ENCODE measurements around the gene YPEL2. TPM values are rescaled to one million over a fixed set of nuclear protein-coding genes. Genes with fewer than 3 reads are reported as not detected.
A peak's percentile ranks its signal among the peaks of the same experiment; 100 is the strongest.

The YPEL2 gene
- total RNA-seq, 1 donor from 2014 or later = 21.9 TPM

- Histone ChIP-seq H3K4me3 (ENCODE audit: low read length in 3 of 3) (no peak overlapping the region), H3K4me1 (ENCODE audit: control insufficient read depth in 3 of 3, insufficient read depth in 3 of 3, low read length in 3 of 3) (peaks cover 75 to 79% (median 76%) of the 10 kb centered on the region in 3 donors), H3K9ac (ENCODE audit: low read depth in 1 of 3, low read length in 3 of 3) (no peak overlapping the region), H3K36me3 (ENCODE audit: control insufficient read depth in 3 of 3, insufficient read depth in 3 of 3, low read length in 3 of 3) (peaks cover 12 to 26% (median 24%) of the 10 kb centered on the region in 3 donors), H3K27me3 (ENCODE audit: control insufficient read depth in 3 of 3, insufficient read depth in 3 of 3, low read length in 3 of 3) (no peaks in the 10 kb centered on the region), H3K9me3 (ENCODE audit: control insufficient read depth in 3 of 3, low read length in 3 of 3) (no peaks in the 10 kb centered on the region), H3K27ac (ENCODE audit: low read depth, low read length) (peak overlapping the region; percentile 14)
Measured at GRCh38 chr17:59355030-59355701, 23.7 kb downstream of the YPEL2 start.

GRCh38 chr17:59355702-59356325, 24.4 kb downstream of the YPEL2 start:
- peak overlapping the region; percentile 14 for H3K27ac ChIP-seq (ENCODE audit: low read depth, low read length)
- no peak overlapping the region for H3K9ac ChIP-seq (ENCODE audit: low read depth in 1 of 3, low read length in 3 of 3)
- peaks cover 12 to 26% (median 24%) of the 10 kb centered on the region in 3 donors for H3K36me3 ChIP-seq (ENCODE audit: control insufficient read depth in 3 of 3, insufficient read depth in 3 of 3, low read length in 3 of 3)
- no peaks in the 10 kb centered on the region for H3K9me3 ChIP-seq (ENCODE audit: control insufficient read depth in 3 of 3, low read length in 3 of 3)
- no peak overlapping the region for H3K4me3 ChIP-seq (ENCODE audit: low read length in 3 of 3)
- no peaks in the 10 kb centered on the region for H3K27me3 ChIP-seq (ENCODE audit: control insufficient read depth in 3 of 3, insufficient read depth in 3 of 3, low read length in 3 of 3)
- H3K4me1 ChIP-seq (ENCODE audit: control insufficient read depth in 3 of 3, insufficient read depth in 3 of 3, low read length in 3 of 3) = peaks cover 75 to 78% (median 78%) of the 10 kb centered on the region in 3 donors

- Histone ChIP-seq H3K27ac (ENCODE audit: low read depth, low read length) (no peak overlapping the region), H3K27me3 (ENCODE audit: control insufficient read depth in 3 of 3, insufficient read depth in 3 of 3, low read length in 3 of 3) (no peaks in the 10 kb centered on the region), H3K9ac (ENCODE audit: low read depth in 1 of 3, low read length in 3 of 3) (no peak overlapping the region), H3K4me1 (ENCODE audit: control insufficient read depth in 3 of 3, insufficient read depth in 3 of 3, low read length in 3 of 3) (peaks cover 76 to 79% (median 76%) of the 10 kb centered on the region in 3 donors), H3K4me3 (ENCODE audit: low read length in 3 of 3) (no peak overlapping the region), H3K9me3 (ENCODE audit: control insufficient read depth in 3 of 3, low read length in 3 of 3) (no peaks in the 10 kb centered on the region), H3K36me3 (ENCODE audit: control insufficient read depth in 3 of 3, insufficient read depth in 3 of 3, low read length in 3 of 3) (peaks cover 12 to 26% (median 24%) of the 10 kb centered on the region in 3 donors)
Measured at GRCh38 chr17:59356543-59357218, 25.2 kb downstream of the YPEL2 start.

- peaks cover 76 to 79% (median 76%) of the 10 kb centered on the region in 3 donors for H3K4me1 ChIP-seq (ENCODE audit: control insufficient read depth in 3 of 3, insufficient read depth in 3 of 3, low read length in 3 of 3)
- no peak overlapping the region for H3K27ac ChIP-seq (ENCODE audit: low read depth, low read length)
- no peak overlapping the region for H3K4me3 ChIP-seq (ENCODE audit: low read length in 3 of 3)
- no peaks in the 10 kb centered on the region for H3K27me3 ChIP-seq (ENCODE audit: control insufficient read depth in 3 of 3, insufficient read depth in 3 of 3, low read length in 3 of 3)
- H3K9ac ChIP-seq (ENCODE audit: low read depth in 1 of 3, low read length in 3 of 3) = no peak overlapping the region
- H3K36me3 ChIP-seq (ENCODE audit: control insufficient read depth in 3 of 3, insufficient read depth in 3 of 3, low read length in 3 of 3) = peaks cover 12 to 26% (median 24%) of the 10 kb centered on the region in 3 donors
- no peaks in the 10 kb centered on the region for H3K9me3 ChIP-seq (ENCODE audit: control insufficient read depth in 3 of 3, low read length in 3 of 3)
Measured at GRCh38 chr17:59357219-59357697, 25.8 kb downstream of the YPEL2 start.

GRCh38 chr17:59357929-59358328, 26.5 kb downstream of the YPEL2 start:
- Histone ChIP-seq H3K9ac (ENCODE audit: low read depth in 1 of 3, low read length in 3 of 3) (no peak overlapping the region), H3K27me3 (ENCODE audit: control insufficient read depth in 3 of 3, insufficient read depth in 3 of 3, low read length in 3 of 3) (no peaks in the 10 kb centered on the region), H3K9me3 (ENCODE audit: control insufficient read depth in 3 of 3, low read length in 3 of 3) (no peaks in the 10 kb centered on the region), H3K36me3 (ENCODE audit: control insufficient read depth in 3 of 3, insufficient read depth in 3 of 3, low read length in 3 of 3) (peaks cover 12 to 24% (median 24%) of the 10 kb centered on the region in 3 donors), H3K27ac (ENCODE audit: low read depth, low read length) (no peak overlapping the region), H3K4me1 (ENCODE audit: control insufficient read depth in 3 of 3, insufficient read depth in 3 of 3, low read length in 3 of 3) (peaks cover 75 to 78% (median 76%) of the 10 kb centered on the region in 3 donors), H3K4me3 (ENCODE audit: low read length in 3 of 3) (no peak overlapping the region)

- Histone ChIP-seq H3K27me3 (ENCODE audit: control insufficient read depth in 3 of 3, insufficient read depth in 3 of 3, low read length in 3 of 3) (no peaks in the 10 kb centered on the region), H3K4me3 (ENCODE audit: low read length in 3 of 3) (no peak overlapping the region), H3K9ac (ENCODE audit: low read depth in 1 of 3, low read length in 3 of 3) (no peak overlapping the region), H3K36me3 (ENCODE audit: control insufficient read depth in 3 of 3, insufficient read depth in 3 of 3, low read length in 3 of 3) (peaks cover 0 to 8% (median 7%) of the 10 kb centered on the region in 3 donors), H3K4me1 (ENCODE audit: control insufficient read depth in 3 of 3, insufficient read depth in 3 of 3, low read length in 3 of 3) (peaks cover 73 to 79% (median 74%) of the 10 kb centered on the region in 3 donors), H3K9me3 (ENCODE audit: control insufficient read depth in 3 of 3, low read length in 3 of 3) (no peaks in the 10 kb centered on the region), H3K27ac (ENCODE audit: low read depth, low read length) (peak overlapping the region; percentile 4)
Measured at GRCh38 chr17:59361386-59361785, 29.9 kb downstream of the YPEL2 start.

- Histone ChIP-seq H3K4me3 (ENCODE audit: low read length in 3 of 3) (no peak overlapping the region), H3K27me3 (ENCODE audit: control insufficient read depth in 3 of 3, insufficient read depth in 3 of 3, low read length in 3 of 3) (no peaks in the 10 kb centered on the region), H3K4me1 (ENCODE audit: control insufficient read depth in 3 of 3, insufficient read depth in 3 of 3, low read length in 3 of 3) (peaks cover 73 to 79% (median 76%) of the 10 kb centered on the region in 3 donors), H3K36me3 (ENCODE audit: control insufficient read depth in 3 of 3, insufficient read depth in 3 of 3, low read length in 3 of 3) (peaks cover 0 to 3% (median 0%) of the 10 kb centered on the region in 3 donors), H3K27ac (ENCODE audit: low read depth, low read length) (peak overlapping the region; percentile 4), H3K9ac (ENCODE audit: low read depth in 1 of 3, low read length in 3 of 3) (peak overlapping the region in 1 of 3 donors; percentile 46), H3K9me3 (ENCODE audit: control insufficient read depth in 3 of 3, low read length in 3 of 3) (no peaks in the 10 kb centered on the region)
Measured at GRCh38 chr17:59361916-59362810, 30.7 kb downstream of the YPEL2 start.

GRCh38 chr17:59362811-59363205, 31.4 kb downstream of the YPEL2 start:
- Histone ChIP-seq H3K4me1 (ENCODE audit: control insufficient read depth in 3 of 3, insufficient read depth in 3 of 3, low read length in 3 of 3) (peaks cover 73 to 81% (median 77%) of the 10 kb centered on the region in 3 donors), H3K4me3 (ENCODE audit: low read length in 3 of 3) (no peak overlapping the region), H3K9ac (ENCODE audit: low read depth in 1 of 3, low read length in 3 of 3) (no peak overlapping the region), H3K27me3 (ENCODE audit: control insufficient read depth in 3 of 3, insufficient read depth in 3 of 3, low read length in 3 of 3) (no peaks in the 10 kb centered on the region), H3K36me3 (ENCODE audit: control insufficient read depth in 3 of 3, insufficient read depth in 3 of 3, low read length in 3 of 3) (peaks cover 0 to 3% (median 0%) of the 10 kb centered on the region in 3 donors), H3K9me3 (ENCODE audit: control insufficient read depth in 3 of 3, low read length in 3 of 3) (no peaks in the 10 kb centered on the region), H3K27ac (ENCODE audit: low read depth, low read length) (peak overlapping the region; percentile 4)

GRCh38 chr17:59365383-59365981, 34.0 kb downstream of the YPEL2 start:
- H3K4me3 ChIP-seq (ENCODE audit: low read length in 3 of 3) = peak overlapping the region; percentile 36 to 45 (median 37)
- peaks cover 89 to 96% (median 91%) of the 10 kb centered on the region in 3 donors for H3K4me1 ChIP-seq (ENCODE audit: control insufficient read depth in 3 of 3, insufficient read depth in 3 of 3, low read length in 3 of 3)
- H3K9me3 ChIP-seq (ENCODE audit: control insufficient read depth in 3 of 3, low read length in 3 of 3) = no peaks in the 10 kb centered on the region
- H3K27me3 ChIP-seq (ENCODE audit: control insufficient read depth in 3 of 3, insufficient read depth in 3 of 3, low read length in 3 of 3) = no peaks in the 10 kb centered on the region
- peak overlapping the region; percentile 96 for H3K27ac ChIP-seq (ENCODE audit: low read depth, low read length)
- H3K9ac ChIP-seq (ENCODE audit: low read depth in 1 of 3, low read length in 3 of 3) = peak overlapping the region; percentile 66 to 78 (median 74)
- H3K36me3 ChIP-seq (ENCODE audit: control insufficient read depth in 3 of 3, insufficient read depth in 3 of 3, low read length in 3 of 3) = no peaks in the 10 kb centered on the region

Measured in skeletal muscle tissue (tissue), 4 donors.